Common myeloid progenitor, CD34-positive (primary cell): ENCODE results near the gene MIA.

Source experiments
- CTCF ChIA-PET: fragments of 350-600 bp; sonication (Branson Sonifier 250); formaldehyde crosslinking; loops from one replicate; lab custom pipeline; 2021; ENCODE audit warnings: antibody characterized with exemption; lab: Charles Lee
- POLR2A ChIA-PET: fragments of 350-600 bp; sonication (Branson Sonifier 250); formaldehyde crosslinking; loops from one replicate; lab custom pipeline; 2021; ENCODE audit warnings: antibody characterized with exemption; lab: Charles Lee
- DNase-seq, 3 donors: peaks; one replicate each; pipeline versions ENCODE4 v3.0.0 to v3.0.0-alpha.2; 2013
- H3K27ac ChIP-seq, 2 experiments: 1 replicate in 1 of 2; 2 replicates in 1 of 2; pipeline ENCODE4 v1.7.0; 2013; ENCODE audit warnings: inconsistent platforms in 2 of 2, low read length in 2 of 2, mild to moderate bottlenecking in 2 of 2, low read depth in 1 of 2, moderate library complexity in 1 of 2; ENCODE audit not compliant: severe bottlenecking in 2 of 2, insufficient read depth in 1 of 2, poor library complexity in 1 of 2
- H3K27me3 ChIP-seq, 5 experiments: replicated peaks in 2 of 5; 1 replicate in 3 of 5; 2 replicates in 2 of 5; pipeline versions ENCODE4 v1.6.1 to v1.7.0; 2013; ENCODE audit warnings: low read length in 4 of 5, mild to moderate bottlenecking in 2 of 5, moderate library complexity in 2 of 5, inconsistent platforms in 1 of 5; ENCODE audit not compliant: insufficient read depth in 5 of 5, control insufficient read depth in 4 of 5
- H3K36me3 ChIP-seq, 4 experiments: 1 replicate in 2 of 4; 2 replicates in 2 of 4; pipeline versions ENCODE4 v1.6.1 to v1.7.0; 2013; ENCODE audit warnings: low read length in 3 of 4, control low read depth in 1 of 4, mild to moderate bottlenecking in 1 of 4; ENCODE audit not compliant: control insufficient read depth in 4 of 4, insufficient read depth in 4 of 4
- H3K4me1 ChIP-seq, 4 experiments: 1 replicate in 3 of 4; 2 replicates in 1 of 4; pipeline versions ENCODE4 v1.6.1 to v1.7.1; 2013; ENCODE audit warnings: low read length in 3 of 4, mild to moderate bottlenecking in 3 of 4, control low read depth in 1 of 4, inconsistent platforms in 1 of 4, moderate library complexity in 1 of 4; ENCODE audit not compliant: control insufficient read depth in 4 of 4, insufficient read depth in 4 of 4; ENCODE audit errors: control extremely low read depth in 1 of 4
- H3K4me3 ChIP-seq, 7 experiments: 1 replicate in 4 of 7; 2 replicates in 3 of 7; pipeline versions ENCODE4 v1.5.1 to v1.7.0; 2013; ENCODE audit warnings: mild to moderate bottlenecking in 7 of 7, low read length in 6 of 7, moderate library complexity in 6 of 7, inconsistent platforms in 2 of 7, low read depth in 2 of 7, control low read depth in 1 of 7; ENCODE audit not compliant: insufficient read depth in 4 of 7, control insufficient read depth in 1 of 7; ENCODE audit errors: extremely low read depth in 1 of 7
- H3K9me3 ChIP-seq, 5 experiments: 1 replicate in 4 of 5; 2 replicates in 1 of 5; pipeline versions ENCODE4 v1.6.1 to v1.7.1; 2013; ENCODE audit warnings: low read length in 4 of 5, mild to moderate bottlenecking in 2 of 5, inconsistent platforms in 1 of 5, low read depth in 1 of 5, moderate library complexity in 1 of 5; ENCODE audit not compliant: control insufficient read depth in 4 of 5, insufficient read depth in 2 of 5; ENCODE audit errors: control extremely low read depth in 1 of 5
- WGBS: methylation state at CpG from one replicate; pipeline ENCODE4 v1.1.5; 2013; ENCODE audit not compliant: insufficient coverage; 5-methylcytosine and 5-hydroxymethylcytosine counted together

MIA gene

DNA sequence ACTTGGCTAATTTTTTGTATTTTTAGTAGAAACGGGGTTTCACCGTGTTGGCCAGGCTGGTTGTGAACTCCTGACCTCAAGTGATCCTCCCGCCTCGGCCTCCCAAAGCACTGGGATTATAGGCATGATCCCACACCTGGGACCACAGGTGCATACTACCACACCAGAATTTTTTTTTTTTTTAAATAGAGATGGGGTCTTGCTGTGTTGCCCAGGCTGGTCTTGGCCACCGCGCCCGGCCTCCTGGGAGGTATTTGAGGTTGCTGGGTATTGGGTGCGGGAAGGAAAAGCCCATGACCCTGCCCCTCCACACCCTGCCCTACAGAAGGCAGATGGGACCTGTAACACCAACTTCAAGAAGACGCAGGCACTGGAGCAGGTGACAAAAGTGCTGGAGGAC, 38.7 kb upstream of the MIA start:
- Histone ChIP-seq H3K36me3 (peaks cover 2 to 70% (median 49%) of the 10 kb centered on the region in 4 experiments), H3K4me1 (no peaks in the 10 kb centered on the region), H3K27ac (no peak overlapping the region), H3K9me3 (no peaks in the 10 kb centered on the region), H3K27me3 (no peaks in the 10 kb centered on the region), H3K4me3 (no peak overlapping the region)
- POLR2A ChIA-PET, result no interaction called here
- no peak for DNase-seq
- CTCF ChIA-PET, result interaction anchor here (1.9 kb wide), 1 partner anchor 9 kb away, joined by 6 read pairs; no protein-coding TSS in a partner anchor
- 100% methylated on average over 4 of the region's 9 CpGs for WGBS

DNA sequence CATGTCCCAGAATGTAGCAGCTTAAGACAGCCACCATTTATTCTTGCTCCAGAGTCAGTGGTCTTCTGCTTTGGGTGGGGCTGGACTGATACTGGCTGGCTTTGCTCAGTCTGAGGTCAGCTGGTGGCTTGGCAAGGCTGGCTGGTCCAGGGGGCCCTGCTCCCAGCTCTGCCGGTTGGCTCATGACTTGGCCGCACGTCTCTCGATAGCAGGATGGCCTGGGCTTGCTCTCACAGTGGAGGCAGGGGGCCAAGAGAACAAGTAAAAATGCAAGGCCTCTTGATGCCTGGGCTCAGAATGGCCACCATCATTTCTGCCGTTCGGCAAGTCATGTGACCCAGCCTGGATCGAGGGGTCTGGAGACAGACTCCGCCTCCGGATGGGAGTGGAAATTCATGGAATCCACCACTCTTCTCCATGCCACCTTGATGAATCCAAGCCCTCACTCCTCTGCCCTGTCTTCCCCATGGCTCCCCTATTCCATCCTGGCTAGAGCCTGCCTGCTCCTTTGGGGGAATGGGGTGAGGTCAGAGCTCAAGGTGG, 38.1 kb upstream of the MIA start:
- CTCF ChIA-PET, result interaction anchor here (1.9 kb wide), 1 partner anchor 10 kb away, joined by 6 read pairs; no protein-coding TSS in a partner anchor
- DNase-seq, result no peak
- Histone ChIP-seq H3K27me3 (no peaks in the 10 kb centered on the region), H3K27ac (no peak overlapping the region), H3K36me3 (peaks cover 2 to 67% (median 49%) of the 10 kb centered on the region in 4 experiments), H3K9me3 (no peaks in the 10 kb centered on the region), H3K4me1 (no peaks in the 10 kb centered on the region), H3K4me3 (no peak overlapping the region)
- POLR2A ChIA-PET, result interaction anchor here (0.5 kb wide), 1 partner anchor 119 kb away, joined by 5 read pairs; no protein-coding TSS in a partner anchor
- 98% methylated on average over 5 of the region's 9 CpGs for WGBS

DNA sequence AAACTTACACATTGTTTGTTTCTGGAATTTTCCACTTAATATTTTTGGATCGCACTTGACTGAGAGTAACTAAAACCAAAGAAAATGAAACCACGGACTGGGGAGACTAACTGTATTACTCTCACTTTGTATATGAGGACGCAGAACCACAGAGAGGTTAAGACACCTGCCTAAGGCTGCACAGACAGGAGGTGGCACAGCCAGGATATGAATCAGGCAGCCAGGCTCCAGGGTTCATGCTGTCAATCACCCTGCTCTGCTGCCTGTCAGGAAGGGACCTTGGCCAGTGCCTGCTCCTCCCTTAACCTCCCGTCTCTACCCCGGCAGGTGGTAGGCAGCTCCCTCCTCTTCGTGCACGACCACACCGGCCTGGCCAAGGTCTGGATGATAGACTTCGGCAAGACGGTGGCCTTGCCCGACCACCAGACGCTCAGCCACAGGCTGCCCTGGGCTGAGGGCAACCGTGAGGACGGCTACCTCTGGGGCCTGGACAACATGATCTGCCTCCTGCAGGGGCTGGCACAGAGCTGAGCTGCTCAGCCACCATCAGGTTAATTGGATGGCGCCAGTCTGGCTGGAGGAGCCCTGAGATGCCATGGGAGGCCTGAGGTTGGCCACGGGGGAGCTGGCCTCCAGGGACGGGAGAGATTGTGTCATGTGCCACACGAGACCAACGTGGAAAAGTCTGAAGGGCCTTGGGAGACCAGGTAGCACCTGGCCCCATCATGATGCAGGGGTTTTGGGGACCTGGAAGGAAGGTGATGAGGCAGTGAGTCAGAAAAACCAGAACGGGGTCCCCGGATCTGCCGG, 36.1 kb upstream of the MIA start:
- Histone ChIP-seq H3K27me3 (no peaks in the 10 kb centered on the region), H3K27ac (no peak overlapping the region), H3K36me3 (peaks cover 2 to 49% (median 33%) of the 10 kb centered on the region in 4 experiments), H3K4me3 (no peak overlapping the region), H3K9me3 (no peaks in the 10 kb centered on the region), H3K4me1 (no peaks in the 10 kb centered on the region)
- WGBS, result 92% methylated on average over 19 of the region's 22 CpGs
- ChIA-PET POLR2A (no interaction called here), CTCF (no interaction called here)
- no peak for DNase-seq

DNA sequence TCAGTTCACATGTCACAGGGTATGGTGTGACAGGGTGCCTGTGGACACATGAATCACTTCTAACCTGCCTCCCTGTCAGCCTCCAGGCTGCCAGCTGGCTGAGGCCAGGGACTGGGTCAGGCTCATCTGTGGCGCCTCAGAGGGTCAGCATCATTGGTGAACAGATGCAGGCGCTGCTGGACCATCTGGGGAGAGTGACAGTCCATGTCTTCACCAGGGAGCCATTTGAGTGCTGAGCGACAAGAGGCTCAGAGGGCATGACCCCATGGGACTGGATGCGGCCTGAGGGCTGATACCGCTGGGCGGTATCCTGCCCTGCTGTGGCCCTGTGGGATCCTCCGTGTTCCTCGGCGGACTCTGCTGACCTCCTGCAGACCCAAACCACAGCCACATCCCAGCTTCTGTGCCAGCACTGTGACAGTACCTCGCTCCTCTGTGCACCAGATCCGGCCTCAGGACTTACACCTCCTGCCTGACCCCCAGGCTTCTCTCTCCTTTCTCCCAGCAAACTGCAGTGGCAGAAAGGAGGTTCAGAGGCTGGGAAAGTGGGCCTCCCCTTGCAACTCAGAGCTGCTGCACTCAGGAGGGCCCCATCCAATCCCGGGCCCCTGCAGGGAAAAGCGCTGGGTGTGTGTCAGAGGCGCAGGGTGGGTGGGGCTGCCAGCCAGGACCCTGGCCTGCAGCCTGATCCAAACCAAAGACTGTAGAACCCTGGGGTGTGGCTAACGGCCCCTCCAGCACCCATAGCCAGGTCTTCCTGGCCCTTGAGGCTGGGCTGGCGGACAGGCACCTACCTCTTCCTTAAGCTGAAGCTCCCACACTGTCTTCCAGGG, 35.2 kb upstream of the MIA start:
- WGBS, result 93% methylated on average over 14 of the region's 16 CpGs
- POLR2A ChIA-PET, result no interaction called here
- H3K4me3 ChIP-seq, result no peak overlapping the region
- DNase-seq, result no peak
- H3K4me1 ChIP-seq, result no peaks in the 10 kb centered on the region
- no peaks in the 10 kb centered on the region for H3K27me3 ChIP-seq
- peaks cover 2 to 43% (median 30%) of the 10 kb centered on the region in 4 experiments for H3K36me3 ChIP-seq
- CTCF ChIA-PET, result no interaction called here
- no peaks in the 10 kb centered on the region for H3K9me3 ChIP-seq
- no peak overlapping the region for H3K27ac ChIP-seq

DNA sequence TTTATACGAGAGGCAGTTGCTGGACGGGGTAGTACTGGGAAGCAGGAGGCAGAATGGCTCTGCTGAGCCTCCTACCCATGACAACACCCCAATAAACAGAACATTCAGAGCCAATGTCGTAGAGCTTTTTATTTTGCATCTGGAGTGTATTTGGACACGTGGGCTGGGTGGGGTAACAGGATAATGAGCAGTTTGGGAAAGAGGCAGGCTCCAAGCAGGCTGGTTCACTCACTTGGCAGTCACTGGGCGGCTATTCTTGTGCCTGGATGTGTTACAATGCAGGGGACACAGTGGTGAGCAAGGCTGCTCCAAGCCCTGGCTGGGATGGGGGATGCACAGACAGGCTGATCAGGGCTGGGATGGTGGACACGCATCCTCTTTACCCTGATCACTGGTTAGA, 34.6 kb upstream of the MIA start:
- ChIA-PET POLR2A (no interaction called here), CTCF (interaction anchor here (1.3 kb wide), 1 partner anchor 13 kb away, joined by 5 read pairs; no protein-coding TSS in a partner anchor)
- 93% methylated on average over 2 of the region's 6 CpGs for WGBS
- Histone ChIP-seq H3K9me3 (no peaks in the 10 kb centered on the region), H3K4me1 (no peaks in the 10 kb centered on the region), H3K27ac (no peak overlapping the region), H3K36me3 (peaks cover 2 to 36% (median 24%) of the 10 kb centered on the region in 4 experiments), H3K27me3 (no peaks in the 10 kb centered on the region), H3K4me3 (no peak overlapping the region)
- DNase-seq, result no peak

DNA sequence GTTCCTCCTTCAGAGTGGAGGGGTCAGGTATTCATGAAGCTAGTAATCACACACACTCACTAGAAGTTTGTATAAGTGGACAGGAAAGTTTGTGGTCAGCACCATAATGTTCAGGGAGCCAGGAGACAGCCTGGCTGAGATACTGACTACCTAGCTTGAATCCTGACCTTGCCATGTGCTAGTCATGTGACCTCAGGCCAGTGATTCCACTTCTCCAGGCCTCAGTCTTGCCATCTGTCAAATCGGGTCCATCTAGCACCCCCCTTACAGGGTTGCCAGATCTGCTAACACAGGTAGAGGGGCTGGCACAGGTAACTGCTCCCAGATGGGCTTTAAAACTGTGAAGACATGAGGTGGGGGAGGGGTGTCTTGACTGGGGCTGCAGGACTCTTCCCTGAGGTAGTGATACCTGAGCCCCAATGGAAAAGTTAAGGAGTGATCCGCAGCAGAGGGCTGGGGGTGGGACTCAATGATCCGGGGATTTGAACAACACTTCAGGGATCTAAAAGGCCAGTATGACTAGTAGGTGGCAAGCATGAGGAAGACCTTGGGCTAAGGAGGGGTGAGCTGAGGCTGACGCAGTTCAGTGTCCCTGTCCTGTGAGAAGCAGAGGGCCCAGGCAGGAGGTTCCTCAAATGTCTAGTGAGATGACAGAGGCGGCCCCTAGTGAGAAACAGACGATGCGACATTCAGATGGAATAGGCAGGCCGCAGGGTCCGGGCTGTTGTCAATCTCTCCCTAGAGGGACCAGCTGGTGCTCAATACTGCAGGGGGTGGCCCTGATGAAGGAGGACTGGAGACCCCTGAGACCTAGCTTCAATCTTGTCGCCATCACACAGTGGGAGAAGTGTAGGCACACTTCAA, 33.6 kb upstream of the MIA start:
- no peak for DNase-seq
- CTCF ChIA-PET, result interaction anchor here (0.8 to 2.0 kb wide), 4 partner anchors 8 to 77 kb away, joined by 3 to 6 read pairs (median 4); no protein-coding TSS in a partner anchor
- peaks cover 2 to 30% (median 21%) of the 10 kb centered on the region in 4 experiments for H3K36me3 ChIP-seq

More for the DNA sequence above, 33.6 kb upstream of the MIA start:
- POLR2A ChIA-PET, result interaction anchor here (0.5 kb wide), 1 partner anchor 31 kb away, joined by 3 read pairs; no protein-coding TSS in a partner anchor
- no peaks in the 10 kb centered on the region for H3K4me1 ChIP-seq
- no peak overlapping the region for H3K27ac ChIP-seq
- H3K4me3 ChIP-seq, result no peak overlapping the region
- no peaks in the 10 kb centered on the region for H3K27me3 ChIP-seq
- no peaks in the 10 kb centered on the region for H3K9me3 ChIP-seq
- WGBS, result 89% methylated on average over 7 of the region's 10 CpGs
